ENCODE results near the gene NPFFR1. TPM values are rescaled to one million over a fixed set of nuclear protein-coding genes. Genes with fewer than 3 reads are reported as not detected.

NPFFR1 gene
- total and polyA plus RNA-seq, 2 experiments from 2014 or later, result 0.03 to 0.05 TPM

- H2AFZ ChIP-seq, result no peak overlapping the region
- DNase-seq (ENCODE audit: low spot score) (no peak), ATAC-seq (no peak)
- no peaks in the 10 kb centered on the region for H3K4me1 ChIP-seq (ENCODE audit: insufficient read depth)
- no peaks in the 10 kb centered on the region for H3K9me2 ChIP-seq (ENCODE audit: insufficient read depth)
- H3K36me3 ChIP-seq (ENCODE audit: insufficient read depth), result no peaks in the 10 kb centered on the region
- Mint-ChIP-seq H3K4me3 (no peak overlapping the region), H3K36me3 (ENCODE audit: low read depth) (peaks cover 4% of the 10 kb centered on the region; the same call in 1 of the 3 replicates), H3K27ac (no peak overlapping the region), H3K9me3 (no peaks in the 10 kb centered on the region), H3K4me1 (peaks cover 9% of the 10 kb centered on the region), H3K27me3 (ENCODE audit: insufficient read depth, low read depth, poor library complexity) (peaks cover 2% of the 10 kb centered on the region)
- no peak overlapping the region for H3K4me2 ChIP-seq
- H4K20me1 ChIP-seq (replicated peaks; ENCODE audit: insufficient read depth), result no peaks in the 10 kb centered on the region
- H3K27me3 ChIP-seq (ENCODE audit: insufficient read depth), result no peaks in the 10 kb centered on the region
- H3K79me2 ChIP-seq (replicated peaks; ENCODE audit: insufficient read depth), result no peaks in the 10 kb centered on the region
- no peak overlapping the region for H3K27ac ChIP-seq (ENCODE audit: low read depth)
- no peaks in the 10 kb centered on the region for H3F3A ChIP-seq (replicated peaks; ENCODE audit: low read depth)
- no peak overlapping the region for H3K4me3 ChIP-seq
- TF ChIP-seq NANOG (IDR thresholded peaks at IDR 0.05; ENCODE audit: borderline replicate concordance) (no peak), ZNF114 (CRISPR knock-in tag; IDR thresholded peaks at IDR 0.05) (no peak), ZNF462 (CRISPR knock-in tag; IDR thresholded peaks at IDR 0.05) (no peak), EZH2 (IDR thresholded peaks at IDR 0.05; ENCODE audit: low read depth, unreplicated experiment) (no peak)
Measured at GRCh38 chr10:70299876-70300275, 16.1 kb upstream of the NPFFR1 start.

DNA sequence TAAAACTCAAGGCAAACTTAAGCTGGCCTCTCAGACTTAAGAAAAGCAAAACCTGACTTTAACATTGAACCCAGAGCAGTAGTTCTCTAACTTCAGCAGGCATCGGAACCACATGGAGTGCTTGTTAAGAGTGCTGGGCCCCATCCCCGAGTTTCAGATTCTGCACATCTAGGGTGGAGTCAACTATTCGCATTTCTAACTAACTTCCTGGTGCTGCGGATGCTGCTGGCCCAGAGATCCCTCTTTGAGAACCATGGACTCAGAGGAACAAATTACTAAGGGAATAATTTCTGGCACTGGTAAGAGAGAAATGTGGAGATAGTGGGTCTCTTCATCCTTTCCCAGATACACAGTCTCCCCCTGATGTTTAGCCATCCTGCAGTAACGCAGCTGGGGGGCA, 14.6 kb upstream of the NPFFR1 start:
- Histone ChIP-seq H3K27me3 (ENCODE audit: insufficient read depth) (no peaks in the 10 kb centered on the region), H3K9me2 (ENCODE audit: insufficient read depth) (no peaks in the 10 kb centered on the region), H3K79me2 (replicated peaks; ENCODE audit: insufficient read depth) (no peaks in the 10 kb centered on the region), H3K36me3 (ENCODE audit: insufficient read depth) (no peaks in the 10 kb centered on the region), H3K4me1 (ENCODE audit: insufficient read depth) (no peaks in the 10 kb centered on the region), H3K4me3 (no peak overlapping the region), H2AFZ (no peak overlapping the region), H4K20me1 (replicated peaks; ENCODE audit: insufficient read depth) (no peaks in the 10 kb centered on the region), H3K4me2 (no peak overlapping the region), H3F3A (replicated peaks; ENCODE audit: low read depth) (no peaks in the 10 kb centered on the region), H3K27ac (ENCODE audit: low read depth) (no peak overlapping the region)
- Mint-ChIP-seq H3K27ac (no peak overlapping the region), H3K27me3 (ENCODE audit: insufficient read depth, low read depth, poor library complexity) (peaks cover 2% of the 10 kb centered on the region), H3K4me1 (peaks cover 16% of the 10 kb centered on the region), H3K9me3 (no peaks in the 10 kb centered on the region), H3K36me3 (ENCODE audit: low read depth) (peaks cover 4% of the 10 kb centered on the region; the same call in 1 of the 3 replicates), H3K4me3 (no peak overlapping the region)
- TF ChIP-seq POLR2AphosphoS5 (IDR thresholded peaks at IDR 0.05; ENCODE audit: low read depth) (no peak), ETS1 (IDR thresholded peaks at IDR 0.05) (no peak), ZNF114 (CRISPR knock-in tag; IDR thresholded peaks at IDR 0.05) (no peak), STAT1 (IDR thresholded peaks at IDR 0.05; ENCODE audit: unreplicated experiment) (no peak), CREB1 (CRISPR knock-in tag; IDR thresholded peaks at IDR 0.05; ENCODE audit: low read depth) (no peak), ZNF331 (CRISPR knock-in tag; IDR thresholded peaks at IDR 0.05; ENCODE audit: low read depth) (no peak), EZH2 (IDR thresholded peaks at IDR 0.05; ENCODE audit: low read depth, unreplicated experiment) (no peak), EZH2phosphoT487 (IDR thresholded peaks at IDR 0.05; ENCODE audit: unreplicated experiment) (no peak)
- ATAC-seq (no peak), DNase-seq (ENCODE audit: low spot score) (no peak)
